WTC11 (cell line): Measurements from ENCODE around the gene STK33. TPM values are rescaled to one million over a fixed set of nuclear protein-coding genes. Genes with fewer than 3 reads are reported as not detected.

Experiments
- ATAC-seq: fragments of 200-7000 bp; cut with Tn5 transposase; 2 replicates; pipeline ENCODE4 v1.10.0; 2021; ENCODE audit warnings: mild to moderate bottlenecking, moderate library complexity
- CTCF ChIA-PET: fragments of 300-600 bp; sonication (Branson Sonifier 250); formaldehyde crosslinking; loops from one replicate; lab custom pipeline; 2021; ENCODE audit warnings: antibody characterized with exemption; lab: Charles Lee
- POLR2A ChIA-PET: fragments of 350-600 bp; sonication (Branson Sonifier 250); formaldehyde crosslinking; loops from one replicate; lab custom pipeline; 2021; ENCODE audit warnings: antibody characterized with exemption; lab: Charles Lee
- DNase-seq: peaks from one replicate; pipeline ENCODE4 v3.0.0; 2021; ENCODE audit warnings: low spot score
- H3K27ac Mint-ChIP-seq: 2 replicates; pipeline ENCODE4 v1.8.0; 2021; ENCODE audit warnings: mixed read lengths
- H3K27me3 Mint-ChIP-seq: 2 replicates; pipeline ENCODE4 v1.8.0; 2021; ENCODE audit warnings: low read depth, mild to moderate bottlenecking, moderate library complexity, mixed read lengths
- H3K36me3 Mint-ChIP-seq: 2 replicates; pipeline ENCODE4 v1.8.0; 2021; ENCODE audit warnings: mixed read lengths
- H3K4me1 Mint-ChIP-seq: 2 replicates; pipeline ENCODE4 v1.8.0; 2022; ENCODE audit warnings: mixed read lengths
- H3K4me3 Mint-ChIP-seq: 2 replicates; pipeline ENCODE4 v1.8.0; 2021; ENCODE audit warnings: mild to moderate bottlenecking, moderate library complexity, mixed read lengths
- H3K9me3 Mint-ChIP-seq: 2 replicates; pipeline ENCODE4 v1.8.0; 2021; ENCODE audit warnings: mixed read lengths
- CREB1 ChIP-seq: sonication (generic); formaldehyde crosslinking; IDR thresholded peaks from 2 replicates; pipeline ENCODE4 v1.8.0; 2023; ENCODE audit warnings: mild to moderate bottlenecking, missing genetic modification reagents
- CREM ChIP-seq: sonication (generic); formaldehyde crosslinking; IDR thresholded peaks from 2 replicates; pipeline ENCODE4 v1.8.1; 2022; ENCODE audit warnings: mild to moderate bottlenecking, missing genetic modification reagents, moderate library complexity
- ELF4 ChIP-seq: sonication (generic); formaldehyde crosslinking; IDR thresholded peaks from 2 replicates; pipeline ENCODE4 v1.8.1; 2022; ENCODE audit warnings: low read depth, mild to moderate bottlenecking, moderate library complexity, missing genetic modification reagents
- ERG ChIP-seq: fragments of 250-450 bp; sonication (Bioruptor Pico); IDR thresholded peaks from 2 replicates; pipeline ENCODE4 v1.8.0; 2021; ENCODE audit warnings: mild to moderate bottlenecking
- FOXJ3 ChIP-seq: sonication (generic); formaldehyde crosslinking; IDR thresholded peaks from 2 replicates; pipeline ENCODE4 v1.9.0; 2021; ENCODE audit warnings: missing genetic modification reagents, mild to moderate bottlenecking, borderline replicate concordance
- GTF2I ChIP-seq: fragments of 250-450 bp; sonication (Bioruptor Pico); conservative IDR thresholded peaks from 2 replicates; pipeline ENCODE4 v1.4.0; 2021; ENCODE audit warnings: mild to moderate bottlenecking
- MLX ChIP-seq: sonication (generic); formaldehyde crosslinking; IDR thresholded peaks from 2 replicates; pipeline ENCODE4 v1.8.1; 2023; ENCODE audit warnings: mild to moderate bottlenecking, missing genetic modification reagents, moderate library complexity
- NFATC4 ChIP-seq: fragments of 250-450 bp; sonication (Bioruptor Pico); IDR thresholded peaks from 2 replicates; pipeline ENCODE4 v1.9.0; 2021; ENCODE audit warnings: mild to moderate bottlenecking
- NR2C2 ChIP-seq: sonication (generic); formaldehyde crosslinking; IDR thresholded peaks from 2 replicates; pipeline ENCODE4 v1.8.0; 2022; ENCODE audit warnings: mild to moderate bottlenecking, missing genetic modification reagents
- OVOL2 ChIP-seq: fragments of 250-450 bp; sonication (Bioruptor Pico); IDR thresholded peaks from 2 replicates; pipeline ENCODE4 v1.9.0; 2021; ENCODE audit warnings: mild to moderate bottlenecking, borderline replicate concordance
- RELA ChIP-seq: sonication (generic); formaldehyde crosslinking; IDR thresholded peaks from 2 replicates; pipeline ENCODE4 v1.8.1; 2022; ENCODE audit warnings: missing genetic modification reagents, mild to moderate bottlenecking, borderline replicate concordance
- SMAD4 ChIP-seq: sonication (generic); formaldehyde crosslinking; IDR thresholded peaks from 2 replicates; pipeline ENCODE4 v1.8.0; 2022; ENCODE audit warnings: mild to moderate bottlenecking, missing genetic modification reagents
- TEAD1 ChIP-seq: sonication (generic); formaldehyde crosslinking; IDR thresholded peaks from 2 replicates; pipeline ENCODE4 v1.8.0; 2022; ENCODE audit warnings: mild to moderate bottlenecking, missing genetic modification reagents
- TEAD4 ChIP-seq: sonication (generic); formaldehyde crosslinking; IDR thresholded peaks from 2 replicates; pipeline ENCODE4 v1.8.0; 2022; ENCODE audit warnings: mild to moderate bottlenecking, missing genetic modification reagents
- ZBTB21 ChIP-seq: sonication (generic); formaldehyde crosslinking; IDR thresholded peaks from 2 replicates; pipeline ENCODE4 v1.8.1; 2023; ENCODE audit warnings: mild to moderate bottlenecking, missing genetic modification reagents, borderline replicate concordance
- ZNF138 ChIP-seq: sonication (generic); formaldehyde crosslinking; conservative IDR thresholded peaks from 2 replicates; pipeline ENCODE4 v1.8.1; 2022; ENCODE audit warnings: mild to moderate bottlenecking, moderate library complexity, missing genetic modification reagents
- ZNF317 ChIP-seq: sonication (generic); formaldehyde crosslinking; IDR thresholded peaks from 2 replicates; pipeline ENCODE4 v1.8.1; 2023; ENCODE audit warnings: low read depth, mild to moderate bottlenecking, moderate library complexity, missing genetic modification reagents, borderline replicate concordance
- ZNF396 ChIP-seq: fragments of 250-450 bp; sonication (Bioruptor Pico); IDR thresholded peaks from 2 replicates; pipeline ENCODE4 v1.8.0; 2021; ENCODE audit warnings: mild to moderate bottlenecking, moderate library complexity, borderline replicate concordance
- ZNF423 ChIP-seq: fragments of 250-450 bp; sonication (Bioruptor Pico); IDR thresholded peaks from 2 replicates; pipeline ENCODE4 v2.1.2; 2022; ENCODE audit warnings: mild to moderate bottlenecking, moderate library complexity
- ZNF512 ChIP-seq: sonication (generic); formaldehyde crosslinking; IDR thresholded peaks from 2 replicates; pipeline ENCODE4 v1.8.1; 2022; ENCODE audit warnings: missing genetic modification reagents, borderline replicate concordance
- ZSCAN18 ChIP-seq: fragments of 250-450 bp; sonication (Bioruptor Pico); IDR thresholded peaks from 2 replicates; pipeline ENCODE4 v2.1.2; 2022; ENCODE audit warnings: mild to moderate bottlenecking, moderate library complexity
- total RNA-seq: library from RNA; stranded (reverse); gene quantifications from 3 replicates; pipeline ENCODE4 v1.2.3, GENCODE V29; 2021
- TF ChIP-seq, protein P1 (sequence below): fragments of 250-450 bp; sonication (Bioruptor Pico); conservative IDR thresholded peaks from 2 replicates; pipeline ENCODE4 v1.9.0; 2021; ENCODE audit warnings: mild to moderate bottlenecking
- TF ChIP-seq, protein P2 (sequence below): sonication (generic); formaldehyde crosslinking; IDR thresholded peaks from 2 replicates; pipeline ENCODE4 v1.8.0; 2022; ENCODE audit warnings: mild to moderate bottlenecking, missing genetic modification reagents

The STK33 gene
- total RNA-seq, 1 experiment from 2014 or later: 13.3 TPM

DNA sequence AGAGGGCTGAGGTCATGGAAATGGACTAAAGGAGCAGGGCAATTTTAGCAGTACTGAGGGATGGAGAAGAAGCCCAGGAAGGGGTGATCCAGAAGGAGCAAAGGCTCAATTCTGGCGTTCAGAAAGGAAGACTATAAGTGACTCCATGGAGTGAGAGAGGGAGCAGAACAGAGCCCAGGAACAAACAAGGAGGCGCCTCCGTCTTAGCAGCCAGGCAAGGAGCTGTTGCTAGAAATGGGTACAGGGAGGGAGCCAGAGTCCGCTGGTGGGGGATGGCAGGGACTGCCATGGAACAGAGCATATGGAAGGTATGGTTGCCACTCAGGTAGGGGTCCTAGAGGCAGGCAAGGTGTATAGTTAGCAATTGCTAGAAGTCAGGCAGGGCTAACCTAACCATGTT is 20.5 kb upstream of the STK33 start (continued):
- TF ChIP-seq ZSCAN18 (CRISPR knock-in tag): no peak
- TF ChIP-seq SMAD4 (CRISPR knock-in tag): no peak
- no peak for TF ChIP-seq NFATC4 (CRISPR knock-in tag)
- TF ChIP-seq, protein P1, sequence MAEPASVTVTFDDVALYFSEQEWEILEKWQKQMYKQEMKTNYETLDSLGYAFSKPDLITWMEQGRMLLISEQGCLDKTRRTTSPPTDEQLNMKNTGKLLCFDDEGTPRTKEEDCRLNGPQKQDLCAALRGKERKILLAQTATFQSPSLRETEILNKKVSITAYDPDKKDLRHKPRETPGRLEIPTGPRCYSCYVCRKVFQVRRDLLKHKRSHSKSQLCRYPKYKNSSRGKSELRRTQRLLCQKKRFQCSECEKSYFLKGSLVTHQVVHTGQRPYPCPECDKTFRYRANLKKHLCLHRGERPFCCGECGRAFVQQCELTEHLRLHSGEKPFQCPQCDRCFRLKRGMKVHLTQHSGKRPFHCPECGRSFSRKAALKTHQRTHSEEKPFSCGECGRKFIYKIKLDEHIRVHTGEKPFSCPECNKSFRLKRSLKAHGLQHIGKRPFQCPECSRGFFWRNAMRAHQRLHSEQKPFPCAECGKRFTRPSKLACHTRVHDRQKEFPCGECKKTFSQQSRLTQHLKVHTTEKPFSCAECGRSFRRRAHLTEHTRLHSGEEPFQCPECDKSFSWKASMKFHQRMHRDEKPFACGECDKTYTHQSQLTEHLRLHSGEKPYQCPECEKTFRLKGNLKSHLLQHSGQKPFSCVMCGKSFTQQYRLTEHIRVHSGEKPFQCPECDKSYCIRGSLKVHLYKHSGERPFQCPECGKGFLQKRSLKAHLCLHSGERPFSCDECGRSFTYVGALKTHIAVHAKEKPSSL (CRISPR knock-in tag): no peak
- no peak for TF ChIP-seq FOXJ3 (CRISPR knock-in tag)
- TF ChIP-seq ZBTB21 (CRISPR knock-in tag): no peak
- no peak for TF ChIP-seq NR2C2 (CRISPR knock-in tag)
- no peak for TF ChIP-seq CREB1

- no peak for ATAC-seq
- no peaks in the 10 kb centered on the region for H3K27me3 Mint-ChIP-seq
- CTCF ChIA-PET: interaction anchor here (0.8 kb wide), 1 partner anchor 10 kb away, joined by 4 read pairs; no protein-coding TSS in a partner anchor
- H3K36me3 Mint-ChIP-seq: no peaks in the 10 kb centered on the region
- TF ChIP-seq, protein P2, sequence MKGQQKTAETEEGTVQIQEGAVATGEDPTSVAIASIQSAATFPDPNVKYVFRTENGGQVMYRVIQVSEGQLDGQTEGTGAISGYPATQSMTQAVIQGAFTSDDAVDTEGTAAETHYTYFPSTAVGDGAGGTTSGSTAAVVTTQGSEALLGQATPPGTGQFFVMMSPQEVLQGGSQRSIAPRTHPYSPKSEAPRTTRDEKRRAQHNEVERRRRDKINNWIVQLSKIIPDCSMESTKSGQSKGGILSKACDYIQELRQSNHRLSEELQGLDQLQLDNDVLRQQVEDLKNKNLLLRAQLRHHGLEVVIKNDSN (CRISPR knock-in tag): no peak
- TF ChIP-seq ELF4 (CRISPR knock-in tag) (no peak), OVOL2 (CRISPR knock-in tag) (no peak), ERG (CRISPR knock-in tag) (no peak), ZNF512 (no peak), ZNF423 (CRISPR knock-in tag) (no peak), CREM (no peak), ZNF138 (CRISPR knock-in tag) (no peak)
- POLR2A ChIA-PET: no interaction called here
- H3K9me3 Mint-ChIP-seq: no peaks in the 10 kb centered on the region
- no peak for DNase-seq
- H3K27ac Mint-ChIP-seq: no peak overlapping the region
- no peak overlapping the region for H3K4me3 Mint-ChIP-seq
- H3K4me1 Mint-ChIP-seq: 0 out of 2 replicates have a peak, but pooled peaks cover 4% of the 10 kb centered on the region
Measured at GRCh38 chr11:8613036-8613435, 19.0 kb upstream of the STK33 start.

DNA sequence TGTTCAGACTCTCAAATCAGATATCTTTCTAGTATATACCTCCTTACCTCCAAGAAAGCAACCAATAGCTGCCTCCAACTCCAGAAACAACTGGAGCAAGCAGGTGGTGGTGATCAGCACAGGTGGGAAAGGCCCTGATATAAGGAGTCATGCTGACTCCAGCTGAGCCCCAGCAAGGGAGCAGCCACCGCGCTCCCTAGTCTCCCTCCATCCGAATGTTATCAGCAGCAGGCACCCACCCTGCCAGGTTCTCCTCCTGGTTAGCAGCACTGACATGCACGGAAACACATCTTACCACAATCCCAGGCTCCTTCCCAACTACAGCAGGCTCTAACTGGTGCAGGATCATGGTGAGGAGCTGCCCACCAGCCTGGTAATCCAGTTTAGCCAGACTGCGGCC is 18.5 kb upstream of the STK33 start:
- ChIA-PET CTCF (interaction anchor here (0.8 to 1.2 kb wide), 2 partner anchors 10 to 46 kb away, joined by 3 to 4 read pairs; no protein-coding TSS in a partner anchor), POLR2A (no interaction called here)
- H3K36me3 Mint-ChIP-seq: no peaks in the 10 kb centered on the region
- no peaks in the 10 kb centered on the region for H3K9me3 Mint-ChIP-seq
- DNase-seq (no peak), ATAC-seq (no peak)
- no peaks in the 10 kb centered on the region for H3K27me3 Mint-ChIP-seq
- no peak for TF ChIP-seq RELA
- TF ChIP-seq MLX: no peak
- no peak for TF ChIP-seq ZNF317 (CRISPR knock-in tag)
- TF ChIP-seq TEAD1 (CRISPR knock-in tag): no peak
- no peak for TF ChIP-seq ZNF512
- peak; percentile 35; the same call in 1 of the 2 replicates for TF ChIP-seq ZNF423 (CRISPR knock-in tag)
- no peak for TF ChIP-seq TEAD4
- TF ChIP-seq ZNF396 (CRISPR knock-in tag): no peak
- no peak for TF ChIP-seq GTF2I (CRISPR knock-in tag)
- peaks cover 7% of the 10 kb centered on the region; the same call in 1 of the 2 replicates for H3K4me1 Mint-ChIP-seq
- no peak overlapping the region for H3K27ac Mint-ChIP-seq
- H3K4me3 Mint-ChIP-seq: no peak overlapping the region
